Measurements from ENCODE around the gene FGF1.
A peak's percentile ranks its signal among the peaks of the same experiment; 100 is the strongest.

FGF1 gene

DNA sequence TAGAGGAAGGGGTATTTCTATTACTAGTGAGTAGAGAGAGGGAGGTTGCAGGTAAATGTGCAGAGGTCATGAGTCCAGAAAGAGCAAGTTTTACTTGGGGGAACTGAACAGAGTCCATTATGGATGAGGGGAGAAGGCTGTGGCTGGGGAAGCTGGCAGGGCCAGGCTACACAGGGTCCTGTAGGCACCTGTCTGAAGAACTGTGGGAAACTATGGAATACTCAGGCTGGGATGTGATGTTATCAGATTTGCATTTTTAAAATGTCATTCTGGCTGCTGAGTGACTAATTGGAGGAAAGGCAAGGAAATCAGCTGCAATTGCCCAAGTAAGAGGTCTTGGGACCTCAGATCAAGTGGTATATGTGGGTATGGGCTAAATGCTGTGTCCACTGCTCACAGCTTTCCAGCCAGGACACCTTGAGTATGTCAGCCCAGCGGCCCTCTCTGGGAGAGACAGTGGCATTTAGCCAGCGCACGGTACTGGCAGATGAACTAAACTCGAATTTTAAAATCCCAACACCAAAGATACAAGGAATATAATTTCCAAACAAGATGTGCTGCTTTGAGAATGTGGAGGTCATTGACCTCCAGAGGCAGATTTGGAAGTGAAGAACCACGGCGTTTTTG, 49.1 kb downstream of the FGF1 start:
- Histone ChIP-seq H3K27ac (0 out of 2 replicates have a peak overlapping the region, but pooled peaks have one; percentile 8), H3K4me3 (ENCODE audit: low read depth, low read length) (no peak overlapping the region), H3K36me3 (no peaks in the 10 kb centered on the region), H3K27me3 (ENCODE audit: insufficient read depth, low read depth, severe bottlenecking) (no peaks in the 10 kb centered on the region), H3K9me3 (ENCODE audit: severe bottlenecking) (no peaks in the 10 kb centered on the region)
- TF ChIP-seq, protein P1, sequence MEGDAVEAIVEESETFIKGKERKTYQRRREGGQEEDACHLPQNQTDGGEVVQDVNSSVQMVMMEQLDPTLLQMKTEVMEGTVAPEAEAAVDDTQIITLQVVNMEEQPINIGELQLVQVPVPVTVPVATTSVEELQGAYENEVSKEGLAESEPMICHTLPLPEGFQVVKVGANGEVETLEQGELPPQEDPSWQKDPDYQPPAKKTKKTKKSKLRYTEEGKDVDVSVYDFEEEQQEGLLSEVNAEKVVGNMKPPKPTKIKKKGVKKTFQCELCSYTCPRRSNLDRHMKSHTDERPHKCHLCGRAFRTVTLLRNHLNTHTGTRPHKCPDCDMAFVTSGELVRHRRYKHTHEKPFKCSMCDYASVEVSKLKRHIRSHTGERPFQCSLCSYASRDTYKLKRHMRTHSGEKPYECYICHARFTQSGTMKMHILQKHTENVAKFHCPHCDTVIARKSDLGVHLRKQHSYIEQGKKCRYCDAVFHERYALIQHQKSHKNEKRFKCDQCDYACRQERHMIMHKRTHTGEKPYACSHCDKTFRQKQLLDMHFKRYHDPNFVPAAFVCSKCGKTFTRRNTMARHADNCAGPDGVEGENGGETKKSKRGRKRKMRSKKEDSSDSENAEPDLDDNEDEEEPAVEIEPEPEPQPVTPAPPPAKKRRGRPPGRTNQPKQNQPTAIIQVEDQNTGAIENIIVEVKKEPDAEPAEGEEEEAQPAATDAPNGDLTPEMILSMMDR (IDR thresholded peaks at IDR 0.05; ENCODE audit: low read depth, low read length) = no peak
- no peak for DNase-seq

DNA sequence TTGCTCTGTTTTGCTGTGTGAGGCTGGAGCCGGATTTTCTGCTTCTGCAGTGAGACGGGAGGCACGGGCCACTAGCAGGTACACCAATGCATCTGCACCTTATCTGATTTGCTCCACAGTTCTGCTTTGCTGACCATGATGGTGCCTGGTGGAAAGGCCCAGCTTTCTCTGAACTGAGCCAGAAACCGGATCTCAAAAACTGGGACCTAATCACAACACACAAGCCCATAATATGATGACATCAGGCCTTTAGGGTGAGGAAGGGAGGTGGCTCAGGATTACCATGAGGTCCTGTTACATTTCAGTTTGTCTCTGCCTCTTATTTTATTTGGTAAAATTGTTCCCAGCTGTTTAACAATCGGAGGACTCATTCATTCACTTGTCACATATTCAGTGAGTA, 49.8 kb downstream of the FGF1 start:
- Histone ChIP-seq H3K36me3 (no peaks in the 10 kb centered on the region), H3K9me3 (ENCODE audit: severe bottlenecking) (no peaks in the 10 kb centered on the region), H3K4me3 (ENCODE audit: low read depth, low read length) (no peak overlapping the region), H3K27me3 (ENCODE audit: insufficient read depth, low read depth, severe bottlenecking) (no peaks in the 10 kb centered on the region), H3K27ac (no peak overlapping the region)
- no peak for DNase-seq
- TF ChIP-seq, protein P1 (IDR thresholded peaks at IDR 0.05; ENCODE audit: low read depth, low read length) = no peak

DNA sequence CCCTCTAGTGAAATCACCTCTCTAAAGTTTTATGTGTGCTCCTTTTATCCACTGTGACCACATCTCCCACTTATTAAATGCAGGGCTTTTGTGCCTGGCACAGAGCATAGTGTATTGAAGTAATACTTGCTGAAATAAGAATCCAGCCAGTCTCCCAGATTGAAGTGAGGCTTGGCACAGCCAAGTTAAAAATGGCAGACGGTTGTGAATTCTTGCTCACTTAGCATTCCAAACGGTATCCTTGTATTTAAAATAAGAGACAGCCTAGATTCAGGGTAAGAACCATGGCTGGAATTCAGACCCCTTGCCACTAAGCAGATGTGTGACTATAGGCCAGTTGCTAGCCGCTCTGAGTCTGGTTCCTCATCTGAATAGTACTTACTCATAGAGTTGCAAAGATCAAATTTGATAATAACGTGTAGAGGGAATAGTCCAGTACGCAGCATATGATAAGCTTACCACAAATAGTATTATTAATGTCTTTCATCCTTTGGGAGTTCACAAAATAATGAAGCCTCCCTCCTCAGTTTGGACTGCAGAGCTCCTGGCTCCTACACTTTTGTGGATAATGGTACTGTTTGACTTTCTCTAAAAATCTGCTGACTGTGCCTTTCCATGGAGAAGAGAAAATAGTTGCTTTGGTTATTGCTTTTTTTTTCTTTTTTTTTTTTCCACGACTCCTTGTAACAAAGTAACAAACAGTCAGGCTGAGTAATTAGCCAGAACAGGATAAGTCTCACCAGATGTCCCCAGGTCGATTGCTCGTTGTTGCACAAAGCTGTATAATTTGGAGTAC, 51.5 kb downstream of the FGF1 start:
- no peak for DNase-seq

DNA sequence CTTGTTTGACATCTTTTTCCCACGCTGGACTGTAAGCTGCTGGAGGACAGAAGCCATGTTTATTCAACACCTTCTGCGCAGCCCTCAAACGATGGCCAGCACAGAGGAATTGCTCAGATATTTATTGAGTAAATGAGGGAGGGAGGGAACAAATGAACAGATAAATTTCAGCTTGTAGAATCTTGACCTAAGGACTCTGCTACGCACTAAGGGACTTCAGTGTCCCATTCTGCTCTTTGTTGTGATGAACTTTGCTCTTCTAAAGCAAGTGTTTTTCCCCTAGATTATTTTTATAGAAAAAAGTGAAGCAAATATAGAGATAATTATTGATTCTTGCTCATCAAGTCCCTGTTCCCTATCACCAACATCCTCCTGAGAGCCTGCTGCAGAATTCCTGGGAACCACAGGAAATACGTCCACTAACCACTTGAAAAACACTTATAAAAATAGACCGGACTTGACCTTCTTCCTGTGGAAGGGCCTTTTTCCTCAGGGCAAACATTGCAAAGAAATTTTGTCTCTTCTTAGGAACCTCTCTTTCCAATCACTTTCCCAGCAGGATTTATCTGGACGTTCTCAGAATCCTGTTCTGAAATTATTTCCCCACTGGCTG, 54.9 kb downstream of the FGF1 start:
- H3K27ac ChIP-seq = no peak overlapping the region
- no peak for DNase-seq
- no peaks in the 10 kb centered on the region for H3K36me3 ChIP-seq
- H3K9me3 ChIP-seq (ENCODE audit: severe bottlenecking) = no peaks in the 10 kb centered on the region
- TF ChIP-seq, protein P1 (IDR thresholded peaks at IDR 0.05; ENCODE audit: low read depth, low read length) = no peak
- no peak overlapping the region for H3K4me3 ChIP-seq (ENCODE audit: low read depth, low read length)
- no peaks in the 10 kb centered on the region for H3K27me3 ChIP-seq (ENCODE audit: insufficient read depth, low read depth, severe bottlenecking)

More for the DNA sequence above, 51.5 kb downstream of the FGF1 start:
- no peak overlapping the region for H3K27ac ChIP-seq
- H3K9me3 ChIP-seq (ENCODE audit: severe bottlenecking) = no peaks in the 10 kb centered on the region
- no peak overlapping the region for H3K4me3 ChIP-seq (ENCODE audit: low read depth, low read length)
- H3K36me3 ChIP-seq = no peaks in the 10 kb centered on the region
- TF ChIP-seq, protein P1 (IDR thresholded peaks at IDR 0.05; ENCODE audit: low read depth, low read length) = no peak
- H3K27me3 ChIP-seq (ENCODE audit: insufficient read depth, low read depth, severe bottlenecking) = no peaks in the 10 kb centered on the region

DNA sequence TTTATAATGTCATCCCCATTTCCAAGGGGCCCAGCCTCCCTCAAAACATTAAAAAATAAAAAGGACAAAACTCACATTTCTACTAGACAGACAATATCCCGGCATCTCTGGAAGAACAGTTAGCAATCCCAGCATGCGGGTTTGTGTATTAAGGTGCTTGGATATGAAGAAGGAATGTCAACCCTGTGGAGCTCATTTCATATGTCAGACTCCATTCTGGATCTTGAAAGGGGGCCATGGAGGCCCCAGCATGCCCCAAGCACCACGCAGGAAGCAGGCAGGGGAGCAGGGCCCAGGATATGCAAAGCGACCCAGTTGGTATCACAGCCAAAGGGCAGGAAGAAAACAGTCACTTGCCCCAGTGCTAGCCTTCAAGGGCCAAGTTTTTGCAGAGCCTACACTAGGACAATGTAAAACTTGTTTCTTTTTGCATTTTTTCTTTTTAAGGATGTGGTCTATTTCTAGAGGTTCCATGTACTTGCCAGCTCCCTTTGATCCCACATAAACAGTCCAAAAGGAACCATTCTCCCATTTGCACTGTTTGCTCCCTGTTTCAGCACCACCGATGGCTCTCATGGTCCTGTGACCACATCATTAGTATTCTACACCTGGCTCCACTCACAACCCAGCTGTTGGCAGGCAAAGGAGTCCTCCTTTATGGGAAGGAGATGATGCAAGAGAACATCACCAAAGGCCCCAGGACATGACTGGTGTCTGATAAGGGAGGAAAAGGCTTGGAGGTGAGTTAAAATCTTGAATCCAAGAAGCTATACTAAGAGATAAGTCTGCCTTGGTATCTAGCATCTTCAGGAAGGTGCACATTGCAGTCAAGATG, 58.3 kb downstream of the FGF1 start:
- Histone ChIP-seq H3K4me3 (ENCODE audit: low read depth, low read length) (no peak overlapping the region), H3K27me3 (ENCODE audit: insufficient read depth, low read depth, severe bottlenecking) (no peaks in the 10 kb centered on the region), H3K9me3 (ENCODE audit: severe bottlenecking) (no peaks in the 10 kb centered on the region), H3K36me3 (no peaks in the 10 kb centered on the region), H3K27ac (no peak overlapping the region)
- DNase-seq = no peak
- TF ChIP-seq, protein P1 (IDR thresholded peaks at IDR 0.05; ENCODE audit: low read depth, low read length) = no peak
